HG02840 (cell line): ENCODE measurements around the gene DNAJB11.
"Not testable (repeated sequence)": the region's sequence is repeated elsewhere in the genome, so short reads cannot be mapped to it uniquely, and the experiment has no call there.

Experiments
- ATAC-seq: cut with Tn5 transposase; IDR thresholded peaks from one replicate; pipeline ENCODE4 v1.9.1; 2021; ENCODE audit warnings: mild to moderate bottlenecking, moderate library complexity, moderate number of reproducible peaks; ENCODE audit not compliant: unreplicated experiment, low FRiP score

DNAJB11 gene

DNA sequence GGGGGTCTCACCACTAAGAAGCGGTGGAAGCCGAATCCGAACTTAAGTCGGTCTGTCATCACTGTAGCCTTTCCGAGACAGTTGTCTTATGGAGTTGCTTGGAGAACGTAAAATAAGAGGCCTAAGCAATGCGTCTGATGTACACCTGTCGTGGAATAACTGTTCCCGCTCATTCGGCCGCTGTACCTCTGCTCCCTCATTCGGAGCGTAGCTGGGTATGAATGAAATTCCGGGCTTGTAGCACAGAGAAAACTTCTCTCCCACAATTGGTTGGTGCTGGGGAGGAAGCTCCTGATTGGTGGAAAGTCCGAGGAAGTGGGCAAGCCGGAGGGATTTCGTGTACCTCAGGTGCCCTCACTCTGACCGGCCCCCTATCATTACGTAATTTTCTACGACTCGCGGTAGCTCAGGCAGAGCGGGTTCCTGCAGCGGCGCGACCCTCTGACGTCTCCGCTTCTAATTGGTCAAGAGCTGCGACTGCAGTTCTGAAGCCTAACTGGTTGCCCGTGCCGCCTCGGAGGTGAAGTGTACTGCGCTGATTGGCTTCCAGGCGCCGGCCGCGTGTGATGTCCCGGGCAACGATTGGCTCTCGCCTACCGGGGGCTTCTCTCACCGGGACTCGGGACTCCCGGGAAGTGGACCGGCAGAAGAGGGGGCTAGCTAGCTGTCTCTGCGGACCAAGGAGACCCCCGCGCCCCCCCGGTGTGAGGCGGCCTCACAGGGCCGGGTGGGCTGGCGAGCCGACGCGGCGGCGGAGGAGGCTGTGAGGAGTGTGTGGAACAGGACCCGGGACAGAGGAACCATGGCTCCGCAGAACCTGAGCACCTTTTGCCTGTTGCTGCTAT lies at the start of gene DNAJB11:
TSS of gene DNAJB11 (plus strand) at position 625 of the 845 bp plus-strand sequence. CDS start at position 803, 178 bp downstream.
- peak; percentile 88 for ATAC-seq

- no peak for ATAC-seq
These were observed 49.3 kb upstream of the DNAJB11 start for GRCh38 chr3:186520957-186521842.

- no peak for ATAC-seq
These were observed 47.5 kb upstream of the DNAJB11 start for GRCh38 chr3:186523022-186523421.

- no peak for ATAC-seq
These were observed 47.1 kb upstream of the DNAJB11 start for GRCh38 chr3:186523434-186523833.

GRCh38 chr3:186524616-186525015 lies 45.9 kb upstream of the DNAJB11 start:
- ATAC-seq: no peak

- ATAC-seq: no peak
These were observed 44.9 kb upstream of the DNAJB11 start for GRCh38 chr3:186525369-186526255.

DNA sequence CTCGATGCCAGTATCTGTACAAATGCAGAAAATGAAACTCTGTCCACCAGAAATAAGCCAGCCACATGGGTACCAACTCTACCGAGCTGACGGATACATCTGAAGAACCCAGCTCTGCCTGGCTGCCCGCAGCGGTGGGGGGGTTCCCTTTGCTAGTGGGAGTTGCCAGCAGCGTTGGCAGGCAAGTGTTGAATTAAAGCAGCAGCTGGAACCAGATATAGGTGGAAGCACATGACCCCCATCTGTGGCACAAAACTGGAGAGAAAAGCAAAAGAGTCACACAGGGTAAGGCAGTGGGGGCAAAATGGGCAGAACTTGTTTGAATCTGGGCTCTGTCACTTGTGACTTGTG lies 44.3 kb upstream of the DNAJB11 start:
- ATAC-seq: no peak

DNA sequence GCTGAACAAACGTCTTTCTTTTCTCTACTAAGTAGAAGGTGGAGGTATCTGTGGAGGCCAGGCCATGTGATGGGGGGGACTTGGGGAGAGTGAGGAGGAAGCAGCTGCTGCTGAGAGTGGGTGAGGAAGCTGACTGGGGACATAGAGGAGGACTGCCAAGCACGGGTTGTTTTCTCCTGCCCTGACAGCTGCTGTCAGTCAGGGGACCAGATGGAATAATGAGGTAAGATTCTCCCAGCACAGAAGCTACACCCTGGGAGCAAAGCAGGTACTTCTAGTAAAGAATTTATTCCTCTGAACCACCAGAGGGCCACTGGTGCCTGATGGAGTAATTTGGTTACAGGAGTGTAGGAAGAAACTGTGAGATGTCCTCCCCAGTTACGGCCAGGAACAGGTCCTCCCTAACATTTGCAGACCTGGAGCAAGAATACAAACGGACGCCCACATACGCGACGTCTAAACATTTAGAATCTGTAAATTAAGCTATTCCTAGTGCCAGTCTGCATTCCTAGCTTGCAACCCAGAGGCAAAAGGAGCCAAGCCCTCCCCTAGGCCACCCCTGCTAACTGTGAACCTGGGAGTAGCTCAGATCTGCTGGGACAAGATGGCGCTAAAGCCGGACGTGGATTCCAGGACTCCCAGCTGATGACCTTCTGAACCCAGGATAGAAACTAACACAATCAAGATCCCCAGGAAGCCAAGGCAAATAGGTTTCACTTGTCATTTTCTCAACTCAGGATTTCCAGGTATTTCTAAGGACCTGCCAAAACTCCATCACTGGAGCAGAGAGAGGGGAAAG lies 41.1 kb upstream of the DNAJB11 start:
- no peak for ATAC-seq

GRCh38 chr3:186530415-186530814 lies 40.1 kb upstream of the DNAJB11 start:
- no peak for ATAC-seq

- not testable (repeated sequence) for ATAC-seq
These were observed 38.8 kb upstream of the DNAJB11 start for GRCh38 chr3:186531694-186532093.

DNA sequence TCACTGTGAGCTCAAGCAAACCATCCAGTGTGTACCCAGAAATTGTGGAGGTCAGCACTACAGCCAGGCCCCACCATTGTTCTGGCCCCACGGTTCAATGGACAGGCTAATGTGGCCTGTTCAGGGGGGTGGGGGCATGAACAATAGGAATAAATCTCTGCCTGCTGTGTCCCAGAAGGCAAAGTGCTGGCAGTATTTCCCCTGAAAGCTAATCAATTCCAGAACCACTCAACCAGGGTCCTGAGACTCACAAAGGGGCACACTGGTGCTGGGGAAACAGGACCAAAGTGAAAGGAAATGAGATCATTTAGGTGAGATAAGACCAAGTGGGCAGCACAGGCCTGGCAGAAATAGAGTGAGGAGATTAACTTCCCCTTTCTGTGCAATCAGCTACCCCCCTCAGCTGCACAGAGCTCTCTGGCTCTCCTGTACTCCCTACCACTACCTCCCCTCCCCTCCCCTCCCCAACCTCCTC lies 37.9 kb upstream of the DNAJB11 start:
- no peak for ATAC-seq

DNA sequence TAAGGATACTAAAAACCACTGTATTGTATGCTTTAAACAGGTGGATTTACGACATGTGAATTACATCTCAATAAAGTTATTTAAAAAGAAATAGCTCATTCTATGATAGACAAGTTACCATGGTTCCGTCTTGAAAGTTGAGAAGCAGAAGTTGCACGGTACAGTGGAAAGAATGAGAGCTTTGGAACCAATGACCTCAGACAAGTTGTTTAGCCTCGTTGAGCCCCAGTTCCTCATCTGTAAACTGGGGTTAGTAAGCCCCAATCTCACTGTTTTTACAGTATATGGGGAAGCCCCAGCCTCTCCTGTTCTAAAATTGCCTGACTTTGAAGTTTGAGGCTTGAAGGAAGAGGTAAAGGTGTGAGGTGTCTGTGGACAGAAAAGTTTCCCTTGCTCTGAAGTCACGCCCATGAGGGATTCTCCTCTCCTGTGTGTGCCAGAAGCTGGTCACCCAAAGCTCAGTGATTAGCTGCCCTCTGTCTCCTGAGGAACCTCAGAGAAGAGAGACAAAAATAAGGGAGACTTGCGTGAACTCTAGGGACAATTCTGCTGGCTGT lies 36.3 kb upstream of the DNAJB11 start:
- ATAC-seq: peak; percentile 72

DNA sequence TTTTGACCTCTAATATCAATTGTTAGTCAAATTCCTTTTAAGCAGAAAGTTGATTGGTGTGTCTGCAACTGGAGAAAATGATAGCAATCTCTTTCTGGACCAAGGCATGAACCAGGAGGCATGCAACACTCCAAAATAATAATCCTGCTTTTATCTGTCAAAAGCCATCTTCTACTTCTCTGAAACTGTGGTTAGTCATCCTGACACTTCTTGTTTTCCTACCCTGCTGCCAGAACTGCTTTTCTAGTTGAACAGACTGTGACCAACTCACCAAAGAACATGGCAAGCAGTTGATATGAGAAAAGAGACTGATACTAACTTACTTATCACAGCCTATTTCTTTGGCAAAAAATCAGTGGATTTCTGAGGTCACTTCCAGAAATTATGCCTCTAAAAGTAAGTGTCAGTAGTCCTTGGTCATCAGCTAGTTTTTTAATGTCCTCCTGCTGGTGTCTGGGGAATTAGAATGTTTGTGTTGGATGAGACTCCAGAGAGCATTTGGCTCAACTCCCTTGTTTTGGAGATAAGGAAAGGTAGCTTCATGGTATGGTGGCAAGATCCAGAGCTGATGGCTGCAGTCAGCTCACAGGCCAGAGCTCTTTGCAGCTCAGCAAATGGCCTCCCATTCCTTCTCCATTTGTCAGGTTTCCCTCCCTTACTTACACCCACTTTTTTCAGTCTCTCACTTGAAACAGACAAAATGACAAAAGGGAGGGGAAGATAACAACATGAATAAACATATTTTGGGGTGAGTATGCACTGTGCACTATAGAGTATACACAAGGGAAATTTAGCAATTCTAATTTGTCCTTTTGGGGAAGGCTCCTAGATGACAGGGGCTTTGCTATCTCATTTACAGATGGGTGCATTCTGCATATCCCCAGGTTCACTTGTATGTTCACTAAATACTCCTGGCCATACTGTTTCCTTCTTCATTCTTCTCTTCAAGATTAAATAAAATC lies 33.4 kb upstream of the DNAJB11 start:
- no peak for ATAC-seq

- ATAC-seq: no peak
These were observed 31.7 kb upstream of the DNAJB11 start for GRCh38 chr3:186538779-186539178.

DNA sequence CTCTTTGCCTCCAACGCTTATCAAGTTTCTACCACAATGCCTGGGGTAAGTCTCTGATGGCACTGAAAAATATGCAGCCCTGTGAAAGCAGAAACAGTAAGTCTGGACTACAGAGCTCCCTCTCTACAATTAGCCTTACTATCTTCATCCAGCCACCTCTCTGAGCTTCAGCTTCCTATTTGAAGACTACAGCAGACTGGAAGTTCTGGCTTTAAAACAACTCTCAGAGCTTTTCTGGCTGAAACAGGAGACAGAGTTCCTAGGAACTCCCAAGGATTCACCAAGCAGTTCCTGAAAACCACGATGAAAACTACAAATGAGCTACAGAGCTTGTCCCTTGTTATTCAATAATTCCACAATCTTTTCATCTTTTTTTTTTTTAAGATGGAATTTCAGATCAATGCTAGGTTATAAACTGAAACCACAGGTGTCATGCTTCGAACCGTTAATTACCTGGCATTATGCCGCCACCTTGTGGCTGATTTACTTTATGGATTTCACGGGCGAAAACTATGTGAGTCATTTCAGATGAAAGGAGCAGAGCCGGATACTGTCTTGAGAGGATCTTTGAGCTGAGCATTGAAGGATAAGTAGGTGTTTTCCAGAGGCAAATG lies 30.2 kb upstream of the DNAJB11 start:
- ATAC-seq: no peak

DNA sequence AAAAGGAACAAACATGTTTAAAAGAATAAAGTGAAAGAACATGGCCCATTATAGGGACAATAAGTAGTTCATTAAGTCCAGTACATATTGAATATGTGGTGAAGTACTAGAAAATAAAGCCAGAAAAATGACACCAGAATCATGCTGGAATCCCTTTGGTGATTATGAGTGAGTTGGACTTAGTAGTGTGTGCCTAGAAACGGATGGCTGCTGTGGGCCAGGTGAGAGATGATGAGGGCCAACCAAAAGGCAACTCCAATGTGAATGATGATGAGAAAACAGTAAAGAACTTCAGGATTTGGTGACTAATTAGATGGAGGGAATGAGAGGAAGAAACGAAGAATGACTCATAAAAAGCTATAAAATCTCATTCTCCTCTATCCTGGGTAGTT lies 29.7 kb upstream of the DNAJB11 start:
- ATAC-seq: no peak

DNA sequence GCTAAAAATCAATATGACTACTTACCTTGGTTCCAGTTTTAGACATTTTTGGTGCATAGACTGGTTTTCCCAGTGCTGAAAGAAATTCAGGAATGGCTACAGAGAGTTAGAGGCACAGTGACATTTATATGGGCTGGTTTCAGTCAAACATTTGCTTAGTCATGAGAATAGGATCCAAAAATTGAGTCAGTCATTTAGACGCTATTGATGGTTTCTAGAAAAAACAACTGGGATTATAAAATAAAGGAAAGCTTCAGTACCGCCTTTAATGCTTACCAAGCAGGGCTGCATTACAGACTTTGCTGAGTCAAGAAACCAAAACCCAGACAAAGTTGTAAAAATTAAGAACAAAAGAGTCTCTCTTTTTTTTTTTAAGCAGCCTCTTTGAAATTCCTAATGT lies 26.2 kb upstream of the DNAJB11 start, which contains the start of gene CRYGS:
TSS of gene CRYGS (minus strand) at position 100 of the 400 bp plus-strand sequence. CDS start at position 46, 54 bp downstream.
- ATAC-seq: no peak

DNA sequence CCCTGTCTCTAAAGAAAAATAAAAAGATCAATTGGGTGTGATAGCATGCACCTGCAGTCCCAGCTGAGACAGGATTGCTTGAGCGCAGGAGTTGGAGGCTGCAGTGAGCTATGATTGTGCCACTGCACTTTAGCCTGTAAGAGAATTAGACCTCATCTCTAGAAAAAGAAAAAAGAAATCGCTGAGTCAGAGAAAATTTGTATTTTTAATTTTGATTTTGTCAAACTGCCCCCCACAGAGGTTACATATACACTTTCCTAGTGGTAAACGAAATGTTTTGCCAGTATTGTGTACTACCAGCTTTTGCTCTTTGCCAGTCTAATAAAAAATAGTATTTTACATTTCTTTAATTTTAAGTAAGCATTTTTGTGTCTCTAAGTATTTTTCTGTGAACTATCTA lies 21.0 kb upstream of the DNAJB11 start:
- no peak for ATAC-seq
